GM04504 (cell line): ENCODE measurements around the gene KRTAP4-8.
"Not testable (repeated sequence)": the region's sequence is repeated elsewhere in the genome, so short reads cannot be mapped to it uniquely, and the experiment has no call there.

Experiments
- DNase-seq: peaks from one replicate; pipeline ENCODE4 v3.0.0-alpha.2; 2012; ENCODE audit warnings: low read depth

Gene KRTAP4-8

DNA sequence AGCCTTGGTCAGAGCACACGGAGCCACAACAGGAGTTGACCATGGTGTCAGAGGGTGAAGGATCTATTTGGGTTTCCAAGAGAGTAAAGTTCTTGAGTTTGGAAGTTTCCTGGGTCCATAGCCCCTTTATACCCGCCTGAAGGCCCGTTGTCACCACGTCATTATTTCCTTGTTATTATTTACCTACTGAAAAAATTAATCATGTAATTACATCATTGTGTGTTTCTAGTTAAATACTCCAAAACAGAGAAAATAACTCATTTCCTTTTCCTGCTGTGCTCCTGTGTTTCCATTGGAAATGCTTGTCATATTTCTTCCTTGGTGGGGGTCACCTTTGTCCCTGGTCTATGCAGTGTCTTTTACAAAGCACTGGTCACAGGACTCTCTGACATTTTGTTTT is at the start of gene KRTAP4-8:
Gene KRTAP4-8, minus strand, starts transcription at position 101 of the 400 bp plus-strand sequence. Its CDS starts 58 bp downstream, at position 43.
- DNase-seq: no peak

DNA sequence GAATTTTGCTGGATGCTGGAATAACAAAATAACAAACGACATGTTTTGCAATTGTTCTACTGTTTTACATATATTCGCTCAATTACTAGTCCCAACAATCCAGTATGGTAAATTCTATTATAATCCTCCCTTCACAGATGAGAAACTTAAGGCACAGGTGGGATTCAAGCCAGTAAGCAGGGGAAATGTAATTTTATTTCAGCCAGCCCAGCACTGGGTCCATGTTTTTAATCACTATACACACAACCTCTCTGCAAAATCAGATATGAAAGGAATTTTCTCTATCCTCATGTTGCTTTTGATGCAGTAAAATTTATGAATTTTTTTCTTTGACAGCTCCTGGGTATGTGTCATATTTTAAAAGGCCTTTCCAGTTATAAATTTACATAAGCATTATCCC is 47.3 kb upstream of the KRTAP4-8 start:
- no peak for DNase-seq

DNA sequence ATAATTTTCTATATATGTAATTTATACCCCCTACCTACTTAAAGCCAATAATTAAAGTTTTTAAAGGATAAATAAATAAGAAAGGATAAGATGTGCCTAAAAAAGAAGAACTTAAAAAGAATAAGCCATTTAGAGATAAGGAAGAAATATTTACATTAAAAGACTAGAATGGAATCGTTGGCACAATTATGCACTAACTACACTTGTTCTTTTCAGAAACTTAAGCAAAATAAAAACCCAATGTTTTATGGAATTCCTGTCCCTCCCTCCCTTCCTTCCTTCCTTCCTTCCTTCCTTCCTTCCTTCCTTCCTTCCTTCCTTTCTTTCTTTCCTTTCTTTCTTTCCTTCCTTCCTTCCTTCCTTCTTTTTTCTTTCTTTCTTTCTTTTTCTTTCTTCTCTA is 46.9 kb upstream of the KRTAP4-8 start:
- no peak for DNase-seq

DNA sequence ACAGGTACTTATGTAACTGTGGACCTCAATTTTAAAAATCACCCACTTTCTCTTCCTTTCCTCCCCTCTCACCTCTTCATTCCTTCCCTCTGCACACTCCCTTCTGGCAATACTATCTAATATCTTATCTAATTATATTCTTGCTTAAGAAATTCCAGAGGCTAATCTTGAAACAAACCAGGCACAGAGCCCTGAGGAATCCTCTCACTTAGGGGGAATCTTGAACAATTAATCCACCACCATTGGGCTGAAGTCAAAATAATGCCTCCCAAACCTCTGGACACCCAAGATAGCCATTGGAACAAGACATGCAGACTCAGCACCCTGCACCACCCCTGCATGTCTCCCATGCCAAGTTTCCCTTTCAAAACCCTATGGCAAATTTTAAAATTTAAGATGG is 43.4 kb upstream of the KRTAP4-8 start:
- no peak for DNase-seq

DNA sequence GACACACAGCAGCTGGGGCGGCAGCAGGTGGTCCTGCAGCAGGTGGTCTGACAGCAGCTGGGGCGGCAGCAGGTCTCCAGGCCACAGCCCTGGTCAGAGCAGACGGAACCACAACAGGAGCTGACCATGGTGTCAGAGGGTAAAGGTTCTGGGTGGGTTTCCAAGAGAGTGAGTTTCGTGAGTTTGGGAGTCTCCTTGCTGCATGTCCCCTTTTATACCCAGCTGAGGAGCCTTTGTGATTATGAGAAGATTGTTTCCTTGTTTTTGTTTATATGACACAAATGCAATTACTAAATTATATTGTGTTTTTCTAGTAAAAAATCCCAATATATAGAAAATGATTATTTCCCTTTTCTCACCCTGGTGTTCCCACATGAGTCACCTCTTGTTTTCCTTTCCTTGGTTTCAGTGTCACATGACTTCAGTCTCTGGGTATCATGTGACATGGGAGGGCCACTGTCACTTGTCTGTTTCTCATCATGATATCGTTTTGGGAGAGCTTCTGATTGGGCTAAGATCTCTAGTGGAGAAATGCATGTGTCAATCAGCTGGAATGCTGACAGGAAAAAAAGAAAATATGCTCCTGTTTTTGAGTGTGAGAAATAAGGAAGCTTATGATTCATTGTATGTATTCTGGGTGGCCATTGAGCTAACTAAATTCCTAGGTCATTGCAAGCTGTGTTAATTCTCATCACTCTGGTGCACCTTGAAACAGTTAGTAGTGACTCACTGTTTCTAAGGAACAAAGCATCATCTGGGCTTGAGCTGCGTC is 42.6 kb upstream of the KRTAP4-8 start, which contains the start of gene KRTAP4-6:
Gene KRTAP4-6, minus strand, starts transcription at position 185 of the 772 bp plus-strand sequence. Its CDS starts 57 bp downstream, at position 128.
- peak; percentile 86 for DNase-seq

DNA sequence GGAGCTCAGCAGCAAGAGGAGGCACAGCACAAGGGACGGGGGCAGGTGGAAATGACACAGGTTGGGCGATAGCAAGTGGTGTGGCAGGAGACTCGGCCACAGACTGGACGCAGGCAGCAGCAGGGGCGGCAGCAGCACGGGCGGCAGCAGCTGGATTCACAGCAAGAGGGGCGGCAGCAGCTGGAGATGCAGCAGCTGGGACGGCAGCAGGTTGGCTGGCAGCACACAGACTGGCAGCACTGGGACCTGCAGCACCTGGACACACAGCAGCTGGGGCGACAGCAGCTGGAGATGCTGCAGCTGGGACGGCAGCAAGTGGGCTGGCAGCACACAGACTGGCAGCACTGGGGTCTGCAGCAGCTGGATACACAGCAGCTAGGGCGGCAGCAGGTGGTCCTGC is 41.9 kb upstream of the KRTAP4-8 start:
- DNase-seq: not testable (repeated sequence)

DNA sequence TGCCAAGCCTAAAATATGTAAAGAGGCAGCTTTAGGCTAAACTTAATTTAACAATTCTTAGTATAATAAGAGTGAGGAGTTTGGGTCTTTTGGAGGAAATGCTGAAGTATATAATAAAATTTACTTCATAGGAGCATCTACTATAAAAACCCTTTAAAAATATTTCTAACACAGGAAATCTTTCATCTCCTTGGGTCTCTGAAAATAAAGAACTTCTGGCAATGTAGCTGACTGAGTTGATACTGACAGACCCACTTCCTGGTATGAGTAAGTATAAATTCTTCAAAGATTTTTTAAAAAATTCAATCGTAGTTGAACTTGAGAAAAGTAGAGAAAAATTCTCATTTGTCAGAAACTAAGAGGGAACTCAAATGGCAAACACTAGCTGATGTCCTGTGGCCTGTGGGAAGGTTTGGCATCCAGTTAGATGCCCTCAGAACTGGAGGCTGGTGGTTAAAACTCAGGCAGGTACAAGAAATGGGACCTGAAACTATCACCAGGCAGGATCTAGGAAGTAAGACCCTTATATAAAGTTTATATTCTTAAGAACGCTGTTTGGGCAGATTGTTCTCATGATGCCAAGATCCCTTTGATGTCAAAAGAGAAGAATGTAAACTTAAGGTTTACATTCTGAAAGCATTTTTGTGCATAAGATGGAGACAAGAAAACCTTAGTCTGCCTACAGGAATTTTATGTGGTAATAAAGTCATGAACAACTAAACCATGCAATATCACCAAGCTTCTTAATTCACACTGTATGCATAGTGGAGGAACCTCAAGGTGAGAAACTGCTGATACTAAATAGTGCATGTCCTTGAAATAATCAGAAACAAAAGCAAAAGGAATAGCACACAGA is 36.2 kb upstream of the KRTAP4-8 start:
- DNase-seq: no peak

DNA sequence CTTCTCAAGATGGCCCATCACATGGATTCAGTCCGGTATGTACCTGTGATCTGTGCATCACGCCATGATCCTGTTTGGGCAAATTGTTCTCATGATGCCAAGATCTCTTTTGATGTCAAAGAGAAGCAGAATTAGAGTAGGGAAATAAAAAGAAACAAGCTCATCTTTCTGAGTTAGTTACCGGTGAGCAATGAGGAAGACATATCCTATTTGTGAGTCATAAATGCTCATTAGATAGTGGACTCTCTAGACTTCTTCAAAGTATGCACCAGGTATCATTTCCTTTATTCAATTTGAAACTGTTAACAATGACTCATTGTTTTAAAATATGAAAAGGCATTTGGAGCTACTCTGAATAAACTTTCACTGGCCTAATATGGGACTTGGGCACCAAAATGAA is 34.0 kb upstream of the KRTAP4-8 start:
- no peak for DNase-seq

DNA sequence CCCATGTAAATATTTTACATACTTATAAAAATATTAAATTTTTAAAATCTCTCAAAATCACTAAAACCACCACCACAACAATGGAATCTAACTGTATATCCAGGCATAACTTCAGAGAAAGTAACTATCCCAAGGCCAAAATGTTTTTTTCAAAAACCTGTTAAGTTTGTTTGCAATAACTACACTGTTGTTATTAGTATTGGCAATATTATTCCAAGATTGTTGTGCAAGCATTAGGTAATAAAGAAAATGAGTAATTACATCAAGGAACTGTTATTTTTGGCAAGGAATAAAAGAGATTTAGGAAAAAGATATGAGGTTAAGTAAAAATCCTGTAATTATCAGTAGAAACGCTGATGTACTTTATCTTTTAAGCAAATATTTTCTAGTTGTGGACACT is 29.4 kb upstream of the KRTAP4-8 start:
- DNase-seq: no peak

DNA sequence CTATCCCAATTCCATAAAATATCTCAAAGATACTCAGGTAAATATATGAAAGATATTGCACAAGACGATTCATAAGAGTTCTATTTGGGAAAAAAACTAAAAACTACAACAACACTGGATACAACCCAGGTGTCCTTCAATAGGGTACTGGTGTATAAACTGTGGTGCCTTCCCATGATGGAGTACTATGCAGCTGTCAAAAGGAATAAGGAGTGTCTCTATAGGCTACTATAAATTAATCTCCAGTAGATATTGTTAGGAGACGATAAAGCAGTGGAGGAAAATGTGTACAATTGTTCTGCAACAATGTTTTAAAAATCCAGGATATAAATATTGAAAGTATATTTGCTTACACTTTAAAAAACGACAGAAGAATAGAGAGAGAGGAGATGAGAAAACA is 28.5 kb upstream of the KRTAP4-8 start:
- no peak for DNase-seq

DNA sequence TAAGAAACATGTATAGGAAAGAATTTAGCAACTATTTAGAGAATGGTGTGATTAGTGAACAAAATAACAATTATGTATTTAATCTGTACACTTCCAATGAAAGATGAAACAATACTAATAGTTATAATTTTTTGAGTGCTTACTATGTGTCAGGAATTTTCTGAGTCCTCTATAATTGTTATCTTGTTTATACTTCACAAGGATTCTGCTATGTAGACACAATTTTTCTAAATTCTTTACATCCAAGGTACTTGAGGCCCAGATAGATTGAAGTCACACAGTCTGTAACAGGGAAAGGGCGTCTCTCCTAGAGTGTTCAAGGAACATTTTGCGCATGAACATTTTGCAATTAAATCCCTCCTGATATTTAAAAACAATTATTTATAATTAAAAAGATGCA is 27.1 kb upstream of the KRTAP4-8 start:
- no peak for DNase-seq

DNA sequence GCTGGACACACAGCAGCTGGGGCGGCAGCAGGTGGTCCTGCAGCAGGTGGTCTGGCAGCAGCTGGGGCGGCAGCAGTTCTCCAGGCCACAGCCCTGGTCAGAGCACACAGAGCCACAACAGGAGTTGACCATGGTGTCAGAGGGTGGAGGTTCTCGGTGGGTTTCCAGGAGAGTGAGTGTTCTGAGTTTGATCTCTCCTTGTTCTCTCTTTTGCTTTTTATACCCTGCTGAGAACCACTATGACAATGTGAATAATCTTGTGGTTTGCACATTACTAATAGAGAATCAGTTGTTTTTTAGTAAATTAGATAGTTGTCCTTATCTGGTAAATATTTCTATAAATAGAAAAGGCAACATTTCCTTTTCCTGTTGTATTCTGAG is 26.0 kb upstream of the KRTAP4-8 start, which contains the start of gene KRTAP4-12:
Gene KRTAP4-12, minus strand, starts transcription at position 192 of the 381 bp plus-strand sequence. Its CDS starts 60 bp downstream, at position 132.
- DNase-seq: not testable (repeated sequence)

DNA sequence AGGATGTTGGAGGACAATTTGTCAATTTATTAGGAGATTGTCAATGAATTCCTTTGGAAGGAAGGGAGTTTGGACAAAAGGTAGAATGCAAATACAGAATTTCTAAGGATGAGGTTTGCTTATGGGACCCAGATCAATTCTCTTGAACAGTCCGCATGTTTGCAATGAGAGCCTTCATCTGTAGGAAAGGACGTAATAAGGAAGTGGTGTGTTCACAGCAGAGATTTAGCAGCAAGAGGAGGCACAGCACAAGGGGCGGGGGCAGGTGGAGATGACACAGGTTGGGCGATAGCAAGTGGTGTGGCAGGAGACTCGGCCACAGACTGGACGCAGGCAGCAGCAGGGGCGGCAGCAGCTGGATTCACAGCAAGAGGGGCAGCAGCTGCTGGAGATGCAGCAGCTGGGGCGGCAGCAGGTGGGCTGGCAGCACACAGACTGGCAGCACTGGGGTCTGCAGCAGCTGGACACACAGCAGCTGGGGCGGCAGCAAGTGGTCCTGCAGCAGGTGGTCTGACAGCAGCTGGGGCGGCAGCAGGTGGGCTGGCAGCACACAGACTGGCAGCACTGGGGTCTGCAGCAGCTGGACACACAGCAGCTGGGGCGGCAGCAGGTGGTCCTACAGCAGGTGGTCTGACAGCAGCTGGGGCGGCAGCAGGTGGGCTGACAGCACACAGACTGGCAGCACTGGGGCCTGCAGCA is 25.5 kb upstream of the KRTAP4-8 start:
- DNase-seq: not testable (repeated sequence)

DNA sequence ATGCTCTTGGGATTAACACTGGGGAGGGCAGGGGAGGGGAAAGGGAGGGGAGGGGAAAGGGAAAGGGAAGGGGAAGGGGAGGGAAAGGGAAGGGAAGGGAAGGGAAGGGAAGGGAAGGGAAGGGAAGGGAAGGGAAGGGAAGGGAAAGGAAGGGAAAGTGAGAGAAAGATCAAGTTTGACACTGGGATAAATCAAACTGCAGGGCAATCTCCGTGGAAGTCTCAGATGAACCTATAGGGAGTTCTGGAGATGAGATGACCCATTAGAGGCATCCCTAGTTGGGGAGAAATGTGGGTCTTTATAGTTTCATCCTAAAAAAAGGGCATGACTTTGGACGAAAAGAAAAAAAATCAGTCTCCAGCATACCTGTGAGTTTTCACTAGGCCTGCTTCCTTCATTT is 23.8 kb upstream of the KRTAP4-8 start:
- DNase-seq: no peak

DNA sequence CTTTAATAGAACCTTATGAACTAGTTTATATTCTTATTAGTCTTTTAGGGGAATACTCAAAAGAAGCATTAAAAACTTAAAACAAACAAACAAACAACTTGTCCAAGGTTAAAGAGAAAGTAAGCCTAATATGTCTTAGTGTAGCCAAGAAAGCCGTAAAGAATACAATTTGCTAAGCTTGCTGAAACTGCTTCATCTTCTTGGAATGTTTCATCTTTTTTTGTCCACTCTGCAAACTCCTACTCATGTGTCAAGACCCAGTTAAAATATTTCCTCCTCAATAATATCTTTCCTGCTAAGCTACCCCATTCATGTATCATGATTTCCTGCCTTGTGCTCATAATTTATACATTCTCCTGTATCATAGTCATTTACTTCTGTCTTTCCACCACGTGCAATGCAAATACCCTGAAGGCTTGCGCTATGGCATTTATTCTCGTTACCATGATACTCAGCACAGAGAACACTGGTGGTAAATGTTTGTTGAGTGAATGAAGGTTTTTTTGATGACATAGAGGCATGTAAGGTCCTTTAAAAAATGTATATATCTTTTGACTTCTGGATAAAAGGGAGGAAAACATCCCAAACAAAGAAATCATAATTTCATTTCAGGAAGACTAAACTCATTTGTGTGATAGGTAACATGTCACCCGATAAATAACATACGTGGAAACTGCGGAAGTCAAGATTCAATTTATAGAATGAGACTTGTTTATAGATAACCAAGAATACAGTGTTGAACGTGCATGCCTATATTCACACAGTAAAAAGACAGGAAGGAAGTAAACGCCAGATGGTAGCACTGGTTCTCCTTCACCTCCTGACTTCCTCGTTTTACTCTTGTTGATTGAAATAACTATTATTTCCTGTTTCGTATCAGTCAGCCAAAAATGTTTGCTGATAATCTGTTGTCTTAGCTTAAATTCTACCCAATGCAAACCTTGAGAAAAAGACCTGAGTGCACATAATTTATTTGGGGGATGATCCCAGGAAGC is 22.1 kb upstream of the KRTAP4-8 start:
- DNase-seq: not testable (repeated sequence)

DNA sequence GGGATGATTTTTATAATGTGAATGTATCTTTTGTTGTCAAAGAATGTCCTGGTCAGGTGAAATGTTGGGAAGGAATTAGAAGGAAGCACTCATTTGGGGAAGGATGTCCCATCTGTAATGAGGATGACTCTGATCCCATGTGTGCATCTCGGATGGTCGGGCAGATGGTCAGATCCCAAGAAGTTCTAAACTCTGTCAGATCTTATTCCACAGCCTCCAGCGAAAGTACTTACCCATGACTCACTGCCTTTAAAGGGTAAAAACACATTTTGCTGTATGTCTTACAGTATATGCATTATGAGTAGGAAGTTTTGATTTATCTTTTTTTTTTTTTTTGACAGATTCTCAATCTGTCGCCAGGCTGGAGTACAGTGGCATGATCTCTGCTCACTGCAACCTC is 20.8 kb upstream of the KRTAP4-8 start:
- DNase-seq: no peak

DNA sequence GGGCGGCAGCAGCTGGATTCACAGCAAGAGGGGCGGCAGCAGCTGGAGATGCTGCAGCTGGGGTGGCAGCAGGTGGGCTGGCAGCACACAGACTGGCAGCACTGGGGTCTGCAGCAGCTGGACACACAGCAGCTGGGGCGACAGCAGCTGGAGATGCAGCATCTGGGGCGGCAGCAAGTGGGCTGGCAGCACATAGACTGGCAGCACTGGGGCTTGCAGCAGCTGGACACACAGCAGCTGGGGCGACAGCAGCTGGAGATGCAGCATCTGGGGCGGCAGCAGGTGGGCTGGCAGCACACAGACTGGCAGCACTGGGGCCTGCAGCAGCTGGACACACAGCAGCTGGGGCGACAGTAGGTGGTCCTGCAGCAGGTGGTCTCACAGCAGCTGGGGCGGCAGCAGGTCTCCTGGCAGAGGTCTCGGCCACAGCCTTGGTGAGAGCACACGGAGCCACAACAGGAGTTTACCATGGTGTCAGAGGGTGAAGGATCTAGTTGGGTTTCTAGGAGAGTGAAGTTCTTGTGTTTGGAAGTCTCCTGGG is 20.0 kb upstream of the KRTAP4-8 start, which contains the start of gene KRTAP4-11:
Gene KRTAP4-11, minus strand, starts transcription at position 528 of the 541 bp plus-strand sequence. Its CDS starts 58 bp downstream, at position 470.
- not testable (repeated sequence) for DNase-seq

DNA sequence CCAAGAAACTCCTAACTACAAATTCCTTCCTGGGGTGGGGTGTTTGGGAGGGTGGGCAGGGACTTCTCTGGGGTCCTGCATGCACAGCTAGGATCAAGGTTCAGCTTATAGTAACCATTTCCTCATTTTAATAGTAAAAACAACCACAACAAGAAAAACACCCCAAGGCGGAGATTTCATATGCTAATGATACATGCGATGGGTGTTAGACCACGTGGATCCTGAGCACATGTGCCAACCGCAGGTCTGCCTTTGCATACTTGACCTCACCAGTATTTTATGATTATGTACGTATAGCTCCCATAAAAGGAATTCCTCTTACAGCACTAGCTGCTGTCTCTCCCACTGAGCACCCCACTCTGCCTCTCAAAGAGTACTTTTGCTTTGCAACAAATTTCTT is 18.4 kb upstream of the KRTAP4-8 start:
- no peak for DNase-seq

DNA sequence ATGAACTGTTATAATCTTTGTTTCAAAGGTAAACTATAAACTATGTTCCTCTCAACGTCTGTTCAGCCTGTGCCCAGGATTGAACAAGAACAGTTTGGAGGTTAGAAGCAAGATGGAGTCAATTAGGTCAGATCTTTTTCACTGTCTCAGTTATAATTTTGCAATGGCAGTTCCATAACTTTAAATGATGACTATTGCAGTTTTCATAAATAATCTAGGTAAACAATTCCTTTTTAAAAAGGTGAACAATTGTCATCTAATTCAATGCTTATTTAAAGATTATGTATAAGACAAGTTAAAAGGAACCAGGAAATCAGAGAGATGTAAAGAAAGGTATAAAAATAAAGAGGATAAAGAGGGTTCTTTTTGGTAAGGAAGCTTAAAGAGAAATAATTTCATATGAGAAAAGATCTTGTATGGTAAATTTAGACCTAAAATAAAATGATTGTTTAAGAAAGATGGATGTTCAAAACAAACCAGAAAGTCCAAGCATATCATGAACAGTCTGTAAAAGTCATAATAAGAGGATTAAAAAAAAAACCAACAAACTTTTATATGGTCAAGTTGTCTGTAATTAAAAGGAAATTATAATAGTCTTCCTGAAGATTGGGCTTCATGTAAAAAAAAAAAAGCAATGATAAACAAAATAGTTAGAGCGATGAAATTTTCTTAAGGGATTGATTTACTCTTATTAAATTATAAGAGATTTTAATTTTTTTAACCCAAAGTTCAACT is 13.4 kb upstream of the KRTAP4-8 start:
- no peak for DNase-seq
